ENCODE data around the gene DRC7. TPM values are rescaled to one million over a fixed set of nuclear protein-coding genes. Genes with fewer than 3 reads are reported as not detected.
A peak's percentile ranks its signal among the peaks of the same experiment; 100 is the strongest.

Gene DRC7
- total RNA-seq, 4 donors from 2014 or later: 0.79 TPM; not detected in 3

DNA sequence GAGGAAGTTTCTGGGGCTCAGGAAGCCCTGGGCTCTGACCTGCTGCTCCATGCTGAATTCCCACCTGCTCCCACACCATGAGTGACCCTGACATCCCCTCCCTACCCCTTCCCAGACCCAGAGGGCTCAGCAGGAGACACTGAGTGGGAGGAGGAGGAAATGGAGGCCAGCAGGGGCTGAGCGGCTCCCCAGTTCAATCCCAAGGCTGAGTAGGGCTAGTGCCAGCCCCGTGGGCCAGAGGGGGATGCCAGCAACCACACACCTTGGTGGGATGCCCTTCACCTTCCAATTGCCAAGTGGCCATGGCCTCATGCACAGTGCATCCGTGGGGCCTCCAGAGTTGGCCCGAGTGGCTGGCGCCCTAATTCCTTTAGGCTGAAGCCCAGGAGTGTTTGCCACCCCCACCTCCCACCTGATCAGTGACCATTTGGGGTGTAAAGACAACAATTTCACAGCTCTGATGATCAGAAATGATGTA lies 27.5 kb upstream of the DRC7 start:
- Histone ChIP-seq H3K4me3 (no peak overlapping the region), H3K9me3 (no peaks in the 10 kb centered on the region), H3K27me3 (no peaks in the 10 kb centered on the region), H3K36me3 (peaks cover 8 to 36% (median 12%) of the 10 kb centered on the region in 3 donors), H3K4me1 (no peaks in the 10 kb centered on the region), H3K27ac (no peak overlapping the region)
- DNase-seq: no peak
- no peak for TF ChIP-seq POLR2A (IDR thresholded peaks at IDR 0.05)
- TF ChIP-seq, protein P1, sequence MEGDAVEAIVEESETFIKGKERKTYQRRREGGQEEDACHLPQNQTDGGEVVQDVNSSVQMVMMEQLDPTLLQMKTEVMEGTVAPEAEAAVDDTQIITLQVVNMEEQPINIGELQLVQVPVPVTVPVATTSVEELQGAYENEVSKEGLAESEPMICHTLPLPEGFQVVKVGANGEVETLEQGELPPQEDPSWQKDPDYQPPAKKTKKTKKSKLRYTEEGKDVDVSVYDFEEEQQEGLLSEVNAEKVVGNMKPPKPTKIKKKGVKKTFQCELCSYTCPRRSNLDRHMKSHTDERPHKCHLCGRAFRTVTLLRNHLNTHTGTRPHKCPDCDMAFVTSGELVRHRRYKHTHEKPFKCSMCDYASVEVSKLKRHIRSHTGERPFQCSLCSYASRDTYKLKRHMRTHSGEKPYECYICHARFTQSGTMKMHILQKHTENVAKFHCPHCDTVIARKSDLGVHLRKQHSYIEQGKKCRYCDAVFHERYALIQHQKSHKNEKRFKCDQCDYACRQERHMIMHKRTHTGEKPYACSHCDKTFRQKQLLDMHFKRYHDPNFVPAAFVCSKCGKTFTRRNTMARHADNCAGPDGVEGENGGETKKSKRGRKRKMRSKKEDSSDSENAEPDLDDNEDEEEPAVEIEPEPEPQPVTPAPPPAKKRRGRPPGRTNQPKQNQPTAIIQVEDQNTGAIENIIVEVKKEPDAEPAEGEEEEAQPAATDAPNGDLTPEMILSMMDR (IDR thresholded peaks at IDR 0.05): no peak
- 61% methylated on average over 4 of the region's 5 CpGs; no CpG with 5 or more reads in 1 of the 2 donors for WGBS, 2 donors
- intact Hi-C loops (cut with DNase I): no loop called here

DNA sequence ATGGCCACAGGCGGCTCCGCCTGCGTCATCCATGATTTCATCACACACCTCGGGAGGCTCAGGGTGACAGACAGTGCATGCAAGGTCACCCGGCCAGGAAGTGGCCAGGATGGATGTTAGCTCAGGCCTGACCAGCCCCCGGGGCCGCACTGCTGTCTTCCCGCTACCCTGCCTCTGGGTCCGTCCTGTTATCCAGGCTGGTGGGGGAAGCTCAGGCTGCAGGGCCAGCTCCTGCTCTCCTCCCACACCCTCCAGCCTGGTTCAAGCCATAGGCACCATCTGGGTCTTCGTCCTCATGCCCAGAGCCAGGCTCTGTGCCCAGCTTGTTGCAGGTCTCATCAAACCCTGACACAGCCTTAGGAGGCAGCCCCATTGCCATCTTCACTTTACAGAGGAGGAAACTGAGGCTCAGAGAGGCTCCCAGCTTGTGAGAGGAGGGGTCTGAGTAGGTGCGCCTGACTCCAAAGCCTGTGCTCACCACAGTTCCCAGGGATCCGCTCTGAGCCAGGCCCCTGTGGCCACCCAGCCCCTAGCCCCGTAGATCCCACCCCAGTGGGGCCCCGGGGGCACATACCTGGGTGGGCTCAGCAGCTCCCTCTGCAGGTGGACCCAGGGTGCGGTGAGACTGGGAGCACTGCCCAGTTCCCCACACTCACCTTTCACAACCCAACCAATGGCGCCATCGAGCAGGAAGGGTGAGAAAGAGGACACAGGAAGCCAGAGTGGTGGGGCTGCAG lies 26.9 kb upstream of the DRC7 start:
- peaks cover 7 to 30% (median 8%) of the 10 kb centered on the region in 3 donors for H3K36me3 ChIP-seq
- peaks cover 0 to 4% (median 0%) of the 10 kb centered on the region in 4 donors for H3K27me3 ChIP-seq
- TF ChIP-seq, protein P1 (IDR thresholded peaks at IDR 0.05): peak in 1 of 6 experiments; percentile 8
- TF ChIP-seq POLR2A (IDR thresholded peaks at IDR 0.05): no peak
- WGBS, 2 donors: 63 to 70% methylated on average over 5 to 9 of the region's 17 CpGs
- no peaks in the 10 kb centered on the region for H3K9me3 ChIP-seq
- DNase-seq: no peak
- H3K27ac ChIP-seq: no peak overlapping the region
- intact Hi-C loops (cut with DNase I): no loop called here
- H3K4me3 ChIP-seq: no peak overlapping the region
- no peaks in the 10 kb centered on the region for H3K4me1 ChIP-seq

- H3K9me3 ChIP-seq: no peaks in the 10 kb centered on the region
- H3K27me3 ChIP-seq: peaks cover 0 to 9% (median 0%) of the 10 kb centered on the region in 4 donors
- no peak for DNase-seq
- no peaks in the 10 kb centered on the region for H3K4me1 ChIP-seq
- TF ChIP-seq POLR2A (IDR thresholded peaks at IDR 0.05): no peak
- TF ChIP-seq, protein P1 (IDR thresholded peaks at IDR 0.05): no peak
- H3K4me3 ChIP-seq: no peak within 1 kb of the TSS
- 67% methylated on average over 7 of the region's 11 CpGs; no CpG with 5 or more reads in 1 of the 2 donors for whole genome bisulfite sequencing, 2 donors
- H3K36me3 ChIP-seq: peaks cover 2 to 25% (median 8%) of the 10 kb centered on the region in 3 donors
- intact Hi-C loops (cut with DNase I): no loop called here
- no peak within 1 kb of the TSS for H3K27ac ChIP-seq
These were observed 26.4 kb upstream of the DRC7 start, which contains the start of gene ADGRG3 for GRCh38 chr16:57668263-57668571. TSS of gene ADGRG3 (plus strand) at chr16:57668306. CDS start at chr16:57668348, 42 bp downstream.

DNA sequence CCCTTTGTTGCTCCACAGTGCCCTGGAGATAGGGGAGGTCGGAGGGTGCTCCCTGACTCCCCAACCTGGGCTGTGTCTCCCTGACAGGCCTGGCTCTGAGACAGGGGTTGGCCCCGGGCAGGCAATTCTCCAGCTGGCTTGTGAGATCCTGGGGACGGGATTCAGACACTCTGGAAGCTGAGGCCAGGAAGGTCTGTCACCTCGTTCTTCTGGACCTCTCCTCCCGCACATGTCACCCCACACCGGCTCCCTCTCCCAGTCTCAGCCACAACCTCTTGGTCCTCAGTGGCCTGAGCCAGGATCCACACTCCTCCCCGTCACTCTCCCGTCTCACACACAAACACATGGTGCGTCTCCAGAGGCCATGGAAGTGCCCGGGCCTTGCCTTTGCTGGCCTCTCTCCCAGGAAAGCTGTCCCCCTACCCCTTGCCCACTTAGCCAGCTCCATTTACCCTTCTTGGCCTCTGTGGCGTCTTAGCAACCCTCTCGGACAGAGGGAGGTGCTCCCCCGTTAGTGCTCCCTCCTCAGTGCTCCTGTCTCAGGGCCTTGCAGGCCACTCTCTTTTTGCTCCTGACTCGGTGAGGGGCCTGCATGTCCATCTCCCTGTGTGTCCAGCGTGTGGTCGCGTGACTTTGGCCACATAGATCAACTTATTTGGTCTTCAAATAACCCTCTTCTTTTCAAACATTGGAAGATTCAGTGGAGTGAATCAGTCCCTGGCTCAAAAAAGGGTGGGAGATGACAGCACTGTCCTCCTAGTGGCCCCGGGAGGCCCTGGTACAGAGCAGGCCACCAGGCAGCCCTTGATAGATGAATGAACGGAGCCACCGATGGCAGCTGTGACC lies 25.8 kb upstream of the DRC7 start:
- no peaks in the 10 kb centered on the region for H3K4me1 ChIP-seq
- DNase-seq: no peak
- H3K27me3 ChIP-seq: peaks cover 0 to 16% (median 0%) of the 10 kb centered on the region in 4 donors
- no peak overlapping the region for H3K4me3 ChIP-seq
- no peaks in the 10 kb centered on the region for H3K9me3 ChIP-seq
- intact Hi-C loops (cut with DNase I): no loop called here
- 82 to 89% methylated on average over 10 to 14 of the region's 20 CpGs for WGBS, 2 donors
- peaks cover 0 to 19% (median 4%) of the 10 kb centered on the region in 3 donors for H3K36me3 ChIP-seq
- H3K27ac ChIP-seq: no peak overlapping the region
- TF ChIP-seq, protein P1 (IDR thresholded peaks at IDR 0.05): no peak
- TF ChIP-seq POLR2A (IDR thresholded peaks at IDR 0.05): no peak

All from esophagus squamous epithelium (tissue), 5 donors.